T-helper 2 cell (primary cell): ENCODE results near the gene CTSG.
A peak's percentile ranks its signal among the peaks of the same experiment; 100 is the strongest.
"Not testable (repeated sequence)": the region's sequence is repeated elsewhere in the genome, so short reads cannot be mapped to it uniquely, and the experiment has no call there.

ENCODE experiments used
- DNase-seq, 5 experiments: peaks; one replicate each; pipeline versions ENCODE4 v3.0.0 to v3.0.0-alpha.2; 2012 to 2022
- total RNA-seq, 2 donors: gene quantifications; one replicate each; lab custom pipeline; 2026; lab: John Stamatoyannopoulos, UW

The CTSG gene
- 0 to 0.13 reads per million in 2 donors for total RNA-seq

- DNase-seq: no peak
Measured at GRCh38 chr14:24576182-24576581, at the start of gene CTSG. CTSG (minus strand) TSS chr14:24576250; CDS start chr14:24576223, 27 bp downstream.

GRCh38 chr14:24613747-24614146 lies 37.7 kb upstream of the CTSG start:
- DNase-seq: no peak

GRCh38 chr14:24613241-24613640 lies 37.2 kb upstream of the CTSG start:
- DNase-seq: no peak

- DNase-seq: no peak
Measured at GRCh38 chr14:24612196-24612595, 36.1 kb upstream of the CTSG start.

- peak in 2 of 5 experiments; percentile 24 to 73 for DNase-seq
Measured at GRCh38 chr14:24609655-24610344, 33.8 kb upstream of the CTSG start, which contains the start of gene GZMH. GZMH (minus strand) TSS chr14:24609685; CDS start chr14:24609613, 72 bp downstream.

- DNase-seq: peak in 1 of 5 experiments; percentile 35
Measured at GRCh38 chr14:24607635-24608514, 31.8 kb upstream of the CTSG start.

- peak in 1 of 5 experiments; percentile 66 for DNase-seq
Measured at GRCh38 chr14:24607081-24607480, 31.0 kb upstream of the CTSG start.

- no peak for DNase-seq
Measured at GRCh38 chr14:24606297-24606696, 30.2 kb upstream of the CTSG start.

GRCh38 chr14:24605435-24606190 lies 29.6 kb upstream of the CTSG start:
- peak in 4 of 5 experiments; percentile 23 to 77 (median 41) for DNase-seq

- no peak for DNase-seq
Measured at GRCh38 chr14:24597403-24597802, 21.4 kb upstream of the CTSG start.

GRCh38 chr14:24595073-24595808 lies 19.2 kb upstream of the CTSG start:
- DNase-seq: no peak

GRCh38 chr14:24591004-24591403 lies 15.0 kb upstream of the CTSG start:
- DNase-seq: not testable (repeated sequence)

GRCh38 chr14:24584402-24584801 lies 8.4 kb upstream of the CTSG start:
- not testable (repeated sequence) for DNase-seq

- no peak for DNase-seq
Measured at GRCh38 chr14:24578558-24578957, 2.5 kb upstream of the CTSG start.

GRCh38 chr14:24576771-24577170 lies 721 bp upstream of the CTSG start:
- DNase-seq: no peak

GRCh38 chr14:24574206-24574774 lies 1.8 kb downstream of the CTSG start:
- DNase-seq: no peak

- DNase-seq: no peak
Measured at GRCh38 chr14:24566318-24566717, 9.7 kb downstream of the CTSG start.

- DNase-seq: no peak
Measured at GRCh38 chr14:24565766-24566165, 10.3 kb downstream of the CTSG start.

- no peak for DNase-seq
Measured at GRCh38 chr14:24563505-24563904, 12.5 kb downstream of the CTSG start.

- no peak for DNase-seq
Measured at GRCh38 chr14:24556756-24557155, 19.3 kb downstream of the CTSG start.

GRCh38 chr14:24549064-24549463 lies 27.0 kb downstream of the CTSG start:
- not testable (repeated sequence) for DNase-seq
